GM19324 (cell line): ENCODE data around the gene H2BK1.
A peak's percentile ranks its signal among the peaks of the same experiment; 100 is the strongest.

Experiments
- ATAC-seq: cut with Tn5 transposase; IDR thresholded peaks from one replicate; pipeline ENCODE4 v1.9.1; 2021; ENCODE audit warnings: mild to moderate bottlenecking, moderate library complexity; ENCODE audit not compliant: unreplicated experiment, low FRiP score

Gene H2BK1

DNA sequence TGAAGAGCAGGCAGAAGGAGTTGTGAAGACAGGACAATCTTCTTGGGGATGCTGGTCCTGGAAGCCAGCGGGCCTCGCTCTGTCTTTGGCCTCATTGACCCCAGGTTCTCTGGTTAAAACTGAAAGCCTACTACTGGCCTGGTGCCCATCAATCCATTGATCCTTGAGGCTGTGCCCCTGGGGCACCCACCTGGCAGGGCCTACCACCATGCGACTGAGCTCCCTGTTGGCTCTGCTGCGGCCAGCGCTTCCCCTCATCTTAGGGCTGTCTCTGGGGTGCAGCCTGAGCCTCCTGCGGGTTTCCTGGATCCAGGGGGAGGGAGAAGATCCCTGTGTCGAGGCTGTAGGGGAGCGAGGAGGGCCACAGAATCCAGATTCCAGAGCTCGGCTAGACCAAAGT is 23.5 kb upstream of the H2BK1 start:
- ATAC-seq: no peak

DNA sequence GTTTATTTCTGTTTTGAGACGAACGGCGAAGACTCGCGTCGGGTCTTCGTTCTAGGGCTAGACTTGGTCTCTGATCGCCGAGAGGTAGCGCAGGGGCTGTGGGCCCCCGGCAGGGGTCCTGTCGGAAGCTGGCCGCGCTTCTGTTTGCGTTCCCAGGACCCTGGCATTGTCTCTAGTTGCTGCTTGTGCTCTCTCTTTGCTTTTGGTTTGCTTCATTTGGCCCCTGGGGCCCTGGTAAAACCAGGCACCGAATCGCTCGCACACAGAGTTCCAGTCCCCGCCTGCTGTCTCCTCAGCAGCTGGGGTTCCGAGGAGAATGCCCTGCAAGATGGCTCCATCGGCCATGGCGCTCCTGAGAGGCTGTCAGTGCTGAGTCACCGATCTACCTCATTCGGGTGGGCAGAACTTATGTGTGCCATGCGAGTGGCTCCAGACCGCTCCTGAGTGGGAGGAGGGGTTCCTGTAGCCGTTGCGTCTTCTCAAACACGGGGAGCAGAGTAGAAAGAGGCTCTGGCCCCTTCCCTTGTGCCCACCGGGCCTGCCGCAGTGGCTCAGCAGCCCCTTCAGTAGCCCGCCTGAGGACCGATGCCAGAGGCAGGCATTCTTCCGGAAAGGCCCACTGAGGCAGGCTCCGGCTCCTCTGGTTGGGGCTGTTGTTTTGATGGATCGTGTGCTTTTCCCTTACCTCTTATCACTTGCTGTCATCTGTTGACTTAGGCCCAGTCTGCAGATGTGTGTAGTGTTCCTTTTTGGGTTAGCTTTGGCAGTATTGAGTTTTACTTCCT is 22.8 kb upstream of the H2BK1 start:
- peak; percentile 10 for ATAC-seq

DNA sequence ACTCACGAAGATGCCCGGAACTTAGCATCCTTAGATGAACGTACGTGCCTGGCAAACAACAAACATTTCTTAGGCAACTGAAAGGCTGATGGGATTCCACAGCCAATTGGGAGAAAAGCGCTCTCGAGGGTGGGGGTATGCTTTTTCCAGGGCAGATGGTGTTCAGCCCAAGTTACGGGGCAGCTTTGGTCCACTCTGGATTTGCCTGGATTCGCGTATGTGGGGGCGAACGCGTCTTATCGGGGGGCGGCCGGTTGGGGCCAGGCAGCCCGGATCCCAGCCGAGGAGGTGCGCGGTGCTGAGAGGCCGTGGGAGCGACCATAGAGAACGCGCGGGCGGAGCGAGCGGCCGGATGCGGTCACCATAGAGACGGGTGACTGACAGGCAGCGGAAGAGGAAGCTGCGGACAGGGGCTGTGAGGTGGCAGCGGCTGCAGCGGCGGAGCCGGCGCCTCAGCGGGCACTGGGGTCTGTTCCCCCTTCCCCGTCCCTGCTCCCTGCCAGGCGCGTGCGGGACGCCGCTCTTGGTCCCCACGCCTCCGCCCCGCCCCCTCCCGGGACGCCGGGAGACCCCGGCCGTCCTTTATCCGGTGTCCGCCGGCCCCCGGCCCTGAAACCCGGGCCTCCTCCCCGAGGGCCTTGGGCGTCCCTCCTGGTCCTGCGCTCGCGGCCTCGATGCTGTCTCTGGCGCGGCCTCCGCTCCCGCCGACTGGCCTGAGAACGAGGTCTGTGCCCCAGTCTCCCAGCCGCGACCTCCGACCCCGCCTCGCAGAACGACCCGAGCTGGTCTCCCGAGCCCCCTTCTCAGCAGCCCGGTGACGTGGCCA is 22.0 kb upstream of the H2BK1 start, which contains the start of gene CHPF2:
TSS of gene CHPF2 (plus strand) at position 393 of the 826 bp plus-strand sequence. CDS start 1,529 bp downstream, outside the sequence.
- peak; percentile 94 for ATAC-seq

DNA sequence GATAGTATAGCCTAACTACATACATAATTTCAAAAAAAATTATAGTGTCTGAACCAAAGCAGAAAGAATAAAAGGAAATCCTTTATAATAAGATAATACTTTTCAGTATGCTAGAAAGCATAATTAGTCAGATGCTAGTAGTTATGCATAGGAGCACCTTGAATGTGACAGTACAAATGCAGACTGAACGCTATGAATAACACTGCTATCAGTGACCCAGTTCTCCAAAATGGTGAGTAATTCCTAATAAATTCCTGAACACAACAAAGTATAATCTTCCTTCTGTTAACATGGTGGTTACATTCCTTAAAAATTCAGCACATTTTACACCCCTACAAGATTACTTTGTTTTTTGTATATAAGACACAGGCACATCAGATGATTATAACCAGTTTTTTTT is 20.8 kb upstream of the H2BK1 start:
- ATAC-seq: no peak

DNA sequence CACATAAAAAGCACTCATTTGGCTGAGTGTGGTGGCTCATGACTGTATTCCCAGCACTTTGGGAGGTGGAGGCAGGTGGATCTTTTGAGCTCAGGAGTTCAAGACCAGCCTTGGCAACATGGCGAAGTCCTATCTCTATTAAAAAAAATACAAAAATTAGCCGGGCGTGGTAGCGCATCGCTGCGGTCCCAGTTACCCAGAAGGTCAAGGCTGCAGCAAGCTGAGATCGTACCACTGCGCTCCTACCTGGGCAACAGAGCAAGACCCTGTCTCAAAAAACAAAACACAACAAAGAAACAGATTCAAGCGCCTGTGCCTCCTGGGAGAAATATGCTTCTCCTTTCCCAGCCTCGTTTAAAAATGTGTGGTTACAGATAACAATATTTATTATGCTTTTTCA is 19.0 kb upstream of the H2BK1 start:
- ATAC-seq: no peak

DNA sequence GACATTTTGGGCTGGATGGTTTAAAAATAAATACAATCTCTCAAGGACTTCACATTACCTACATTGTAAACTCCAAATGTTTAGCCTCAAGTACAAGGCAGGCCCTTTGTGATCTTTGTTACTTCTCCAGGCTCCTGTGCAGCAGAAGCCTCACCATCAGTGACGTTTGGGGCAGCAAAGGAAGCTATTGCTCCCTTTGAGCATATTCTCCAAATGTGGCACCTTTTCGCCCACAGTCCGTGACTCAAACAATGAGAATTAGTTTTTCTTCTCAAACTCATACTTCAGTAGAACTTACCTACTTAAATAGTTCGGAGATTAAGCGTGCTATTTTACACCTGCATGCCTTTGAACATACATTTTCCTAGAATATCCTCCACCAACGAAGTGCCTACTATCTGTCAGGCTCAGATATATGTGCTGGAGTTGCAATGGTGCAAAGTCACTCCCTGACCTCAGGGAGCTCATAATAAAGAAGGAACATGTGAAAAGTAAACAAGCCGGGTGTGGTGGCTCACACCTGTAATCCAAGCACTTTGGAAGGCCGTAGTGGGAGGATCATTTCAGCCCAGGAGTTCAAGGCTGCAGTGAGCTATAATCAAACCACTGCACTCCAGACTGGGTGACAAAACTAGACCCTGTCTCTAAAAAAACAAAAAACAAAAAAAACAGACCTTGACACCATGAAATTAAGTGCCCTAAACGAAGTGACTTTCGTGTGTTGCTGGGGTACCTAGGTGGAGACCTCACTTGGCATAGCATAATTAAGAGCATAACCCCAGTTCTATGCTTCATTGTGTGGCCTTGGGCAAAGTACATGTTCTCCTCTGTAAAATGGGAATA is 18.0 kb upstream of the H2BK1 start:
- no peak for ATAC-seq

DNA sequence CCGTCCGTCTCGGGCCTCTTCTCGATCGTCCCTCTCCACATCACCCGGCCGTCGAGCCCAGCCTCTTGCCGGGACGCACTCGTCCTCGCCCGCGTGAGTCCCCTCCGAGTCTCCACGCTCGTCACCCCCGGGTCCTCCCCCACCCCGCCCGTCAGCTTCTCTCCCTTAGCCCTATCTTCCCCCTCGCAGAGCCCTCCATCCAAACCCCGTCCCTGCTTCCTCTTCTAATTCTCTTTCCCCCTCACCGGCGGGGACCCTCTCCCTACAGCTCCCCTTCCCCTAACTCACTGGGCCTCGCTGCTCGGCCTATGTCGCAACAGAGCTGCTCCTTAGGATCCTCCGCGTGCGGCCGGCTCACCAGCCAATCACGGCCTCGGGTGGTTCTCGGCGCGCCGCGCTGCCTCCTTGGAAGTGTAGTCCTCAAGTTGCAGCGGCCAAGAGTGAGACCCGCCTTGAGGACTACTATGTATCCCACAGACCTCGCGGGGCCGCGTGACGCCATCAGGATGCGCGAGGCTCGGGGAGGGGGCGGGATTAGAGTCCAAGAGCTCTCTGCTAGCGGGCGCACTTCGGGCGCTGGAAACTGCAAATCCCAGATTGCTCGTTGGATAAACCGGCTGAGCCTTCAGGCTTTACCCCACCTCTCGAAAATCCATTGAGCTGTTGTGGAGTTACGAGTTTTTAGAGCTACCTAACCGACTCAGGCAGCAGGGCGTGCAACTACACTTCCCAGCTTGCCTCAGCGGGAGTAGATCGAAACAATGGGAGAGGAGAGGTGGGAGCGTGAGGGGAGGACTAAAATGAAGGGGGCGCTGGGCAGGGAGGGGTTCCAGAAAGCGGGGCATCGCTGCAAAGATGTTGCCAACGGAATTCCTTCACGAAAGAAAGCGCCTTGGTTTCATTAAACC is 16.8 kb upstream of the H2BK1 start, which contains the start of gene ABCF2:
TSS of gene ABCF2 (minus strand) at position 331 of the 908 bp plus-strand sequence. CDS start 747 bp downstream, outside the sequence.
- peak; percentile 99 for ATAC-seq

DNA sequence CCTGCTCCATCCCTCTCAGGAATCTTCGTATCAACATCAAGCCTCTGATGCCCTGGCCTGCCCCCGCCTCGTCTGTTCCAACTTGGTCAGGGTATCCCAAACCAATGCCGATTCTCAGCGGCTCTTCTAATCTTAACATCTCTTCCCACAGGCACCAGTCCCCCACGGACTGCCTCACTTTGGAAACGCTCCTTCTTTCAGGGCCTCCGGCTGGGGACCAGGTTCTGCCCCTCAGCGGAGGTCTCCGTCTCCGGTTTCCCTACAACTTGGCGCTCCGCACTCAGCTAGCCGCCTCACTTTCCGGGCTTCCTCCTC is 16.2 kb upstream of the H2BK1 start:
- ATAC-seq: peak; percentile 2

DNA sequence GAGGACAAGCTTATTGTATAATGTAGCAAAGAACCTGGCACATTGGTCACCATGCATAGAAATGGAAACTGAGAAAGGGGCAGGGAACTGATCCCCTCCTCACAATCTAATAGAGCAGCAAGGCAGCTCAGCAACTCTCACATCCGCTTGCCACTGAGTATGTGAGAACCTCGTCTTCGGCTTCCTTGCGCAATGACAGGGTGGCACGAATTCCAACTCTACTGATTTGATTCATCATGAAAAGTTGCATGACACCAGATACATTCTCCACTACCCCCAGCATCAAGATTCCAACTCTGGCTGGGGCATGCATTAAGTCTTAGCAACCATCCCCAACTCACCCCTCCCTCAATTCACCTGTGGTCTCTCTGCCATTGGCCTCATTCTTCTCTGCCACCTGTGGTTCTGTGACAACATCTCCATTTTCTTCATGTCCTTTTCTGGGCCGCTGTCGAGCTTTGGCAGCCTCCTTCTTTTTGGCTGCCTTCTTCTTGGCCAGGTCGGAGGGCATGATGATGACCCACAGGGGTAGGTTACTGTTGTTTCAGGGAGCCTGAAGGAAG is 15.7 kb upstream of the H2BK1 start:
- no peak for ATAC-seq

DNA sequence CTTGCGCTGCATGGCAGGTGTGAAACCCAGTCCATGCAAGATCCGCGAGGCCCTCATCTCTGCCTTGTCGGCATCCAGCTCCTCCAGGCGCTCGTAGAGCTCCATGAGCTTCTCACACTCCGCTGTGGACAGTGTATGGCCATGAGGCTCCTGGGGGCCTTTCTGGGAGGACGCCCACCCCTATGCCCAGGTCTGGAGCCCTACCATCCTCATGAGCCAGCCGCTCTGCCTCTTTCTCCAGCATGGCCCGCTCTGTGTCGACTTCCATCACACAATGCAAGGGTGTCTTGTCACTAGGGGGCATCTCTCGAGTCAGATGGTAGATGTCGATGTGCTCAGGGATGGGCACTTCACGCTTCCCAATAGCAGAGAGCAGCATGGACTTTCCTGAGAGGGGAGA is 13.4 kb upstream of the H2BK1 start:
- ATAC-seq: no peak

DNA sequence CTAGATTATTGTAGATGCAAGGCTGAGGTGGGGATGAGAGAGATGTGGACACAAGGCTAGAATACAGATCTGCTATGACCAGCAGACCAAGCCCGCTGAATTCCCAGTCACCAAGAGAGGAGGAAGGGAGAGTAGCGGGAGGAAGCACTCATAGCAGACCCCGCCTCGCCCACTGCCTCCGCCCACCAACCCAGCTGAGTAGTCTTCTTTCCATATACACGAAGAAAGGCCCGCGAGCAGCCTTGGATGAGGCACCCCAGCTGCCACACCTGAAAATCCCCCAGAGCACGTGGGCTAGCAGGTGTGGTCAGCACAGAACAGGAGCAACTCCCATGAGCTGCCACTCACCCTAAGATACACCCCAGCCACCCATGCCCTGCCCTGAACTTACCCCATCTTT is 7.9 kb upstream of the H2BK1 start:
- no peak for ATAC-seq

DNA sequence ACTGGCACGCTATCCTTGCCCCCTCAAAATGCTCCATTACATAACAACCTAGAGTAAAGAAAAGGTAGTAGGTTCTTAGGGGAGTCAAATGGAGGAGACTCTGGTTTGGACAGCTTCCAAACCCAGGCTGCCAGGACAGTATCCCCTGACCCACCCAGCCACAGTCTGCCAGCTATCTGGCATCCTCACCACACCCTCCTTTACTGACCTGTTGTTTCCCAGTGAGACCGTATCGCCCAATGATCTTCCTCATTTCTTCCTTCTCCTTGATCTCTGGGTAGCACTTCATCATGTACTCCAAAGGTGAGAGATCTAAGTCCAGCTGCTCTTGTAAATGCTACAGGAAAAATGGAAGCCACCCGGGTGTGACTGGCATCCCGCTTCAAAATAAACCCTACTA is 5.1 kb upstream of the H2BK1 start:
- ATAC-seq: no peak

DNA sequence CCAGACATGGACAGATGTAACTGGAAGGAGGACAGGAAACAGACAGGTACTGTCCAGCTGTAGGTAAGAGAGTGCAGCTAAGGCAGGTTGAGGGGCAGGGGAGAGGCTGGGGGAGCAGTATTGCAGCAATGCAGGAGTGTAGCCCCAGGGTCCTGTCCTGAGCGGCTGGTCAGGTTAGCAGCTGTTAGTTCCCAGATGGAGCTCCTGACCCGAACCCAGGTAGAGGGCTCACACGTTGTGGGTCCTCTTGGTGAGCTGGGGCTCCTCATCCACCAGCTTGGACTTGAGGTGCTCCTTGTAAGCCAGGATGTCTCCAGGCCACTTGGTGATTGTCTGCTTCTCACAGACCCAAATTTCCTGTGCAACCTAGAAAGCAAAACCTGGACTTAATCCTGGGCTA is 3.5 kb upstream of the H2BK1 start:
- ATAC-seq: no peak

DNA sequence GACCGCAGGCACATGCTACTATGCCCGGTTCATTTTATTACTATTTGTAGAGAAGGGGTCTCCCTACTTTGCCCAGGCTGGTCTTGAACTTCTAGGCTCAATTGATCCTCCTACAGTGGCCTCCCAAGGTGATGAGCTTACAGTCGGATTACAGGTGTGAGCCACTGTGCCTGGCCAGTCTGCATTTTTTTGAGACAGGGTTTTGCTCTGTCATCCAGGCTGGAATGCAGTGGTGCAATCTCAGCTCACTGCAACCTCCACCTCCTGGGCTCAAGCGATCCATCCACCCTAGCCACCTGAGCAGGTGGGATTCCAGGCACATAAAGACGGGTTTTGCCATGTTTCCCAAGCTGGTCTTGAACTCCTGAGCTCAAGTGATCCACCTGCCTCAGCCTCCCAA is 2.3 kb upstream of the H2BK1 start:
- ATAC-seq: no peak

DNA sequence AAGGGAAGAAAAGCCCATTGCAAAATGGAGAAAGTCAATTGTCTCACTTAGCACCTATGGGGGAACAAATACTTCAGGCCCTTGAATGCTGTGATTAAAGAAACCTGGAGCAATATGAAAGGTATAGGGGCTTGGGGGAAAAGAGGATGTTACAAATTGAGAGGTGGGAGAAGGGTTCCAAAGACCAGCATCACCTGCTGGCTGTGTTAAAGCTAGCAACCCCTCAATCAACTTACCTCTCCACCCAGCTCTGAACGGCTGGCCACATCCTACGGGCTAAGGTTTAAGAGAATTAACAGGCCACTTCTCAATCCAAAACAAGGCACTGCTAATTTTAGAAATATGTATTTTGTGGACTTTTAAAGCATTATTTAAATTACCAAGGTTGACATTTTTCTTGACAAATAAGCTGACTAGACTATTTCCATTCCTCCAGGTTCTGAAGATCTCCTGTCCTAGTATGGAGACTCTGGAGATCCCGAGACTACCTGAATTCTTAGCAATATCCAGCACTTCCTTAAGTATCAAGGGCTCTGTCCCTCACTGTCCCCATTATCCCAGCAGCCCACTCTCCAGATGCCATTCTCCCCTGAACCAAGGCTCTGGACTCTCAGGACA is 976 bp upstream of the H2BK1 start:
- no peak for ATAC-seq

DNA sequence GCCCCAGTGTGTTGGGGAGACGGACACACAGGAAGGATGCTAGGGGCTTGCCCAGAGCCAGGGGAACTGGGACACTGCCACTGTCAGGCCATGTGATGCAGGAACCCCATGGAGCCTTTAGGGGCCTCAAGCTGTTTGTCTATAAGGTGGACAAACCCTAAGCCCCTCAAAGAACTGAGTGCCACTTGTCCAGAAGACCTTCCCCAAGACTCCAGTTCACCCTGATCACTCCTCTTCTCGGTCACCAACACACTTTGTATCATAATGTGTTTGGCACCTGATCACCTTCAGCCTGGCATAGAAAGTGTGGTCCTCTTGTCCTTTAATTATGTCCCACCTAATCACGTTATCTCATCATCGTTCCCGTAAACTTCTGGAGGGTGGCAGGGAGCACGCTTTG is 700 bp downstream of the H2BK1 start:
- no peak for ATAC-seq

DNA sequence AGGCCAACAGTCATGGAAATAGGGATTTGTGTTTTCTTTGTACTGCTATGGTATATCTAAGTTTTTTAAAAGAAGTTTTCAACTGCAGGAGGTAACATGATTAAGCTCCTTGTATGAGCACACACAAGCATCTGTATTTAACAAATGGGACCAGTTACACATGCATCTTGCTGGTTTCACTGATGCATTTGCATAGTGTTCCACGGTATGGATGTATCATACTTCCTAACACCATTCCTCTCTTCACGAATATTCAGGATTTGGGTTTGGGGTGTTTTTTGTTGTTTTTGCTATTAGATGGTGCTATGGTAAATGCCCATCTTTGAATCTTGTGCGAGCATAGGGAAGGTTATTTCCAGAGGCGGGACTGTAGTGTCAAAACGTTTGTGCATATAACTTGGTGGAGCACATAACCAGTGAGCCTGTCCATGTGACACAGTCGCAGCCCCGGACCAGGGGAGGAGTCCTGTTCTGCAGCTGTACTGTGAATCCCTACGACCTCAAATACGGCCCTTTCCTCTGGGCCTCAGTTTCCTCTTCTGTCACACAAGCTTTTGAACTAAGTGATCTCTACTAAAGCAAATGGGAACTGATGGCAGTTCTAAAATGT is 1.9 kb downstream of the H2BK1 start:
- no peak for ATAC-seq

DNA sequence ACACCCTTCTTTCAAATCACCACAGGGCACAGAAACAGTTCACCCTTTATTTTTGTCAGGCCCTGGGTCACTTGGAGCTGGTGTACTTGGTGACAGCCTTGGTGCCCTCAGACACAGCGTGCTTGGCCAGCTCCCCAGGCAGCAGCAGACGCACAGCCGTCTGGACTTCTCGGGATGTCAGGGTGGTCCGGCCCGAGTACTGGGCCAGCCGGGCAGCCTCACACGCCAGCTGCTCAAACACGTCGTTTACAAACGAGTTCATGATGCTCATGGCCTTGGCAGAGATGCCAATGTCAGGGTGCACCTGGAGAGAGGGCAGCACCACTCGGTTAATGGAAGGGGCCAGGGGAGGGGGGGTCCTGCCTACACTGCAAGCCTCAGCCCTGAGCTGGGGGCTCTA is 2.5 kb downstream of the H2BK1 start:
- no peak for ATAC-seq

DNA sequence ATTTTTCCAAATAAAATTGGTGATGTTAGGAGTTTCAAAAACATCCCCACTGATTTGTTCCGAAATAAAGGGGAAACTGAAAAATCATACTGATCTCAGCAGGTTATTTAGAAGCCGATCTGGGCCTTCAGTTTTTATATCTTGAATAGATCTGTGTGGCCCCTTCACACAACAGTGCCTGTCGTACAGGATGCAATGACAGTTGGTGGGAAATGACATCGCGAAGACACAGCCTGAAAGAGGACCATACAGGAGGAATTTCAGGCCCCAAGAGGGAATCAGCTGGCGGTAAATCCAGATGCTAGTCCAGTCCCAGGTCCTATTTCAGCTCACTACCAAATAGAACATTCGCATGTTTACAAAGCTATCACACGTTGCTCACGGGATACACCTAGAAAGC is 3.0 kb downstream of the H2BK1 start:
- no peak for ATAC-seq
